KOPT-K1 (cell line): ENCODE results near the gene GGNBP2.

Experiments
- H3K27ac ChIP-seq: fragments of 200-600 bp; sonication (generic); 2 replicates; pipeline ENCODE4 v1.5.1; 2016; ENCODE audit warnings: antibody characterized with exemption, mild to moderate bottlenecking, low read depth, low read length; ENCODE audit not compliant: poor library complexity, severe bottlenecking
- H3K36me3 ChIP-seq: fragments of 200-600 bp; sonication (generic); 2 replicates; pipeline ENCODE4 v1.5.1; 2017; ENCODE audit warnings: antibody characterized with exemption, mild to moderate bottlenecking, low read length, moderate library complexity; ENCODE audit not compliant: insufficient read depth
- H3K9me3 ChIP-seq: fragments of 200-600 bp; sonication (generic); 2 replicates; pipeline ENCODE4 v1.5.1; 2017; ENCODE audit warnings: antibody characterized with exemption, low read length, mild to moderate bottlenecking; ENCODE audit not compliant: insufficient read depth, poor library complexity, severe bottlenecking

Gene GGNBP2

DNA sequence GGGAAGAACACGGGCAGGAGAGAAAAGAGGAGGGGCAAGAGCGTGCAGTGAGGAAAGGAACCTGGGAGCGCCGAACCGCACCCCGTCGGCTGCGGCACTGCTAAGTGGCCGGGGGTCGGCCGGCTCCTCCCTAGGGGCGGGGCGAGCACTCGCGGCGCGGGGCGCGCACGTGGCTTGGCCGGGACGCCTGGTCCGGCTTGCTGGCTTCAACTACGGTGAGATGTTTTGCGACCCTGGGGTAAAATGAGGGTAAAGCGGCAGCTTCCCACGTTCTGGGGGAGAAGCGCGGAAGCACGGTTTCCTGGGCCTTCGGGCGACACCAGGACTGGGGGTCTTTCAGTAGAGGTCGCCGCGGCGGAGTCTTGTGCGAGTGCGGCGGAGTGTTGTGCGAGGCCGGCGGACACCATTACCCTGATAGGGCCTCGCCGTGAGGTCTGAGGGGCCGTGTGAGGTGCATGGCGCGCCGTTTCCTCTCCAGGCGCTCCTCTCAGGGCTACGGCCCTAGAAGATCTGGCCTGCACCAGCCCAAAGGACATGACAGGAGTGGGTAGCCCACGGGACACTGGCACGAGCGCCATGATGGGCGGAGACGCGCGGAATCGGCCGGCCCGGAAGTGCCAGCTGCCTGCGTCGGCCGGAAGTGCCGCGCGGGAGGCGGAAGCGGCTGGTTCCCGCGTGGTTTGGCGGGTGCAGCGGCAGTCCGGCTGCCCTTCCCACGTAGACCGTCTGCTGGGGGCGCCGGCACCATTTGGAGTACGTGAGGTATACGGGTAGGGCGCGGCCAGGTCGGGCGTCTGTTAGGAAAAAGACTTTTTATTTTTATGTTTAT lies 9.7 kb upstream of the GGNBP2 start, which contains the start of the genes MYO19 and PIGW:
MYO19 (minus strand) TSS at position 29 of the 829 bp plus-strand sequence. CDS start 2,330 bp downstream, outside the sequence.
PIGW (plus strand) TSS at position 148 of the 829 bp plus-strand sequence. CDS start 2,115 bp downstream, outside the sequence.
- Histone ChIP-seq H3K27ac (peak within 1 kb of the TSS; percentile 95), H3K9me3 (no peaks in the 10 kb centered on the region), H3K36me3 (peaks cover 53% of the 10 kb centered on the region)

DNA sequence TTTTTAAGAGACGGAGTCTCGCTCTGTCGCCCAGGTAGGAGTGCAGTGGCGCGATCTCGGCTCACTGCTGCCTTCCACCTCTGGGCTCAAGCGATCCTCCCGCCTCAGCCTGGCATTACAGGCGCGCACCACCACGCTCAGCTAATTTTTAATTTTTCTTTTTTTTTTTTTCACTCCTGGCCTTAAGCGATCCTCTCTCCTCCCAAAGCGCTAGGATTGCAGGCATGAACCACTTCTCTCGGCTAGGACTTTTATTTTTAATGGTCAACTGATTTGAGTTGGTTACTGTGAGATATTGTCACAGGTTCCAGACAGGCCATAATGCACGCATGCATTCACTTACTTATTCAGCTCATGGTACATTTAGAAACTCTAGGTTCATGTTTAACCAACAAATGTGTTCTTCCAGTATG lies 9.0 kb upstream of the GGNBP2 start:
- peaks cover 55% of the 10 kb centered on the region for H3K36me3 ChIP-seq
- peak overlapping the region; percentile 95 for H3K27ac ChIP-seq

DNA sequence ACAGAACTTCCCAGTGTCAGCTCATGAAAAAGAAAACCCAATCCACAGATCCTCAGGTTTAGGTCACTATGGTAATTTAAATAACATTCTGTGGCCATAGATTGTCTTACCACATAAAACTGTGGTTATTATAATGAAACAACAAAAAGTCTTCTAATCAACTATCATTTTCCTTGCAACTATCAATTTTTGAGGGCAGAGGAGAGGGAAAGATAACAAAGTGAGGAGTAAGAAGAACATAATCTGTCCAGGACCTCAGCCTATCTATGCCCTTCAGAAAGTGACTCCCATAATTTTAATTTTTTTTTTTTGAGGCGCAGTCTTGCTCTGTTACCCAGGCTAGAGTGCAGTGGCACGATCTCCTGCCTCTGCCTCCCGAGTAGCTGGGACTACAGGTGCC lies 4.0 kb upstream of the GGNBP2 start:
- no peaks in the 10 kb centered on the region for H3K9me3 ChIP-seq

More for the DNA sequence above, 9.0 kb upstream of the GGNBP2 start:
- H3K9me3 ChIP-seq, result no peaks in the 10 kb centered on the region

DNA sequence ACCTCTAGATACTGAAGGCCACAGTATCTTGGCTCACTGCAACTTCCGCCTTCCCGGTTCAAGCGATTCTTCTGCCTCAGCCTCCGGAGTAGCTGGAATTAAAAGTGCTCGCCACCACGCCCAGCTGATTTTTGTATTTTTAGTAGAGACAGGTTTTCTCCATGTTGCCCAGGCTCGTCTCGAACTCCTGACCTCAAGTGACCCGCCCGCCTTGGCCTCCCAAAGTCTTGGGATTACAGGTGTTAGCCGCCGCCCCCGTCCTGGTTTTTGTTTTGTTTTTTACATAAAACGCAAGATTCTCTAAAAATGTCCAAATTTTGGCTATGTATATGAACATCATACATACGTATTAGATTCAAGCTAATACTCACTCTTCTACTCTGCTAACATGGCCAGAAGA lies 2.0 kb upstream of the GGNBP2 start:
- Histone ChIP-seq H3K9me3 (no peaks in the 10 kb centered on the region), H3K27ac (no peak overlapping the region), H3K36me3 (peaks cover 34% of the 10 kb centered on the region)

More for the DNA sequence above, 4.0 kb upstream of the GGNBP2 start:
- Histone ChIP-seq H3K36me3 (peaks cover 32% of the 10 kb centered on the region), H3K27ac (no peak overlapping the region)

DNA sequence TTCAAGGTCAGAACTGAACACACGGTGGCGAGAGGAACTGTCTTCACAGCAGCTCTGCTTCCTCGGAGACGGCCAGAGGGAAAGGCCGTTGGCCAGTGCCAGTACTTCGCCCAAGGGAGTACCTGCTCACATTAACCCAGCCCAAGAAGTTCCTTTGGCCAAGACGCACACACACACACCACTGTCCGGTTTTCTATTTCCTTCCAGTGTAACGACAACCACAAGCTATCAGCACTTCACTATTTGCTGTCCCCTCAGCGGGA lies 744 bp upstream of the GGNBP2 start:
- H3K27ac ChIP-seq, result peak overlapping the region; percentile 89
- H3K36me3 ChIP-seq, result peaks cover 32% of the 10 kb centered on the region
- H3K9me3 ChIP-seq, result no peaks in the 10 kb centered on the region

DNA sequence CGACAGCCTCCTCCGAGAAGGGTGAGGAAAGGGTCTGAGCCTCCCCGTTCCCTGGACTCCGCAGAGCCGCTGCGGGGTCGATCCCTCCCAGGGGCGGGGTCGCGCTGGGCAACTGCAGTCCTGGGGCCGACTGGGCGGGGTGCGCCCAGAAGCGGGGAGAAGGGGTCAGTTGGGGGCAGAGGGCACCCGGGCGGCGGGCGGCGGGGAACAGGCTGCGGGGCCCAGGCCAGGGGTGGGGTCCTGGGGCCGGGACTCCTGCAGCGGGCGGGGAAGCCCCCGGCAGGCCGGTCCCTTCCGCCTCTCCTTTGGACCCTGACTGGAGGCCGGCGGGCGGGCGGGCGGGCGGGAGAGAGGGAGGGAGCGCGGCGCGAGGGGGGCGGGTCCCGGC lies 352 bp downstream of the GGNBP2 start:
- Histone ChIP-seq H3K9me3 (no peaks in the 10 kb centered on the region), H3K27ac (peak overlapping the region; percentile 89), H3K36me3 (peaks cover 34% of the 10 kb centered on the region)

DNA sequence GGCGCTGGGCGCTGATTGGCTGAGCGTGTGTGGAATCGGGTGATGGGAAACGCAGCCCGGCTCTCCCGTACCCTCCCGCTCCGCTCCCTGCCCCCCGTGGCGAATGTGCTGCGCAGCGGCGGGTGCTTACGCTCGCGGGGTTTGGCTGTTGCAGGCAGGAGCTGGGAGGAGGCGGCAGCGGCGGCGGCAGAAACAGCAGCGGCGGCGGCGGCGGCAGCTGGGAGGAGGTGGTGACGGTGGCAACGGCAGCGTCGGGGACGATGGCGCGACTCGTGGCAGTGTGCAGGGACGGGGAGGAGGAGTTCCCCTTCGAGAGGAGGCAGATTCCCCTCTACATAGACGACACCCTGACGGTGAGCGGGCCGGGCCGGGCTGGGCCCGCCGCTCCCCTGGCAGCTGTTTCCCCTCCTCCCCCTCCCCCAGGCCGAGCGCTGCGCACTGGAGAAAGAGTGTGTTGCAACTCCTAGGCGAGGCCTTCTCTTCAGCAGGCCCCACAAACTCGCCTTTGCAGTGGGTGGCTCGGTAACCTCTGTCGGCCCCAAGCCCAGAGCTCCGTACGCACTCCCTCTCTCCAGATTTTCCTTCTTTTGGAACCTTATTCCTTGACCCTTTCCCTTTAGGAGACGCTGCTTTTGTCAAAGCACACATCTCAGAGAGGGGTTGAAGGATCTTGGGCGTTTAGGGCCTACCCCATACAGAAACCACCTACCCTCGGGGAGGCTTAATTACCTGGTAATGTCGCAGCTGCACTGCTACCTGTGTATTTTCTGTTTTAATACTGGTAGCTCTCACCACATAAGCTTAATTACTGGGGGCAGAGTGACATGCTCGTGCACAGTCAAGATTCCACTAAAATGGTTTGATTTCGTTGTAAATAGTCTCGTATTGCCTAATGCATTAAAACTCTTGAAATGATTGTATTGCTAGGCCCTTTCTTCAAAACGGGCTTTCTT lies 1.0 kb downstream of the GGNBP2 start:
- Histone ChIP-seq H3K27ac (peak overlapping the region; percentile 89), H3K9me3 (no peaks in the 10 kb centered on the region), H3K36me3 (peaks cover 33% of the 10 kb centered on the region)

DNA sequence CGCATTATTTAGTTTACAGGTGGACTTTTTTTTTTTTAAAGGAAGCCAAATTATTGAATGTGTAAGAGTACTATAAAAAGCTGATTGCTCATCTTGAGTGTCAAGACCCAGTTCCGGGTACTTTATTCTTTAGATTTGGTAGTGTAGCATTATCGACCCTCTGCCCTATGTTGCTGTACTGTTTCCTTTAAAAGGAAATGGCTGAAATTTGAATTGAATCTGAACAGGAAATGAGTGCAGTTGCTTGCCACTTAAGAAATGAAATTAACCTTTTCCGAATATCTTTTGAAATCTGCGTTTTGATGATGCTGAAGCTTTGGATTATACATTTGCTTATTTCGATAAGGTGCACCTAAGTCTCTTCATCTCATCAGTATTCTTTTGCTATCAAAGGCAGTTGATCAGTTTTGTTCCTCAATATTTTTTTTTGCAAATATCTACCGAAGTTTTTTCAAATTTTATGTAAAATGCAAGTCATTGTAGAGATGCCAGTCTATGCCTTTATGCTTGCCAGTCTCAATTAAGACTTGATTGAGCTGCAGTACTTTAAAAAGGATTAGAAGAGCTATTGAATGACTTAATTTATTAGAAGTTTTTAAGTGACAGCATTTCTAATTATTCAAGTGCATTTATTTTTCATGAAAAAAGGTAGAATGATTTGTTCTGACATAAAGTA lies 1.8 kb downstream of the GGNBP2 start:
- Histone ChIP-seq H3K9me3 (no peaks in the 10 kb centered on the region), H3K36me3 (peaks cover 41% of the 10 kb centered on the region), H3K27ac (peak overlapping the region; percentile 89)

DNA sequence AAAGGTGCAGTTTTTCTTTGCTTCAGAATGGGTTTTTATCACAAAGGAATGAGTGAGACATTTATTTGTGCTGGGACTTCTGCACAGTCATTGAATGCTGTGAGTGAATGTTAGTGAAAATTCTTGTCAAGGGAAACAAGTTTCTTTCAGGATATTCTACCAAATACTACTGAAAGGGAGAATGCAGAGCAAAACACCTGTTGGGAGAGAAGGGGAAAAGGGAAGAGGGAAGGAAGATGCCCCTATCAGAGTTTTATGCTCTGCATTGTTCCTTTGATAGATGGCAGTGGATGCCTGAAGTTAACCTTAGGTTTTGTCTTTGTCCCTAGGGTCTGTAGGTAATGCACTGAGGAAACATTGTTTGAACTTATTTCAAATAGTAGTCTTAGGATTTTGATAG lies 3.1 kb downstream of the GGNBP2 start:
- H3K9me3 ChIP-seq, result no peaks in the 10 kb centered on the region
- H3K36me3 ChIP-seq, result peaks cover 51% of the 10 kb centered on the region
- H3K27ac ChIP-seq, result no peak overlapping the region

DNA sequence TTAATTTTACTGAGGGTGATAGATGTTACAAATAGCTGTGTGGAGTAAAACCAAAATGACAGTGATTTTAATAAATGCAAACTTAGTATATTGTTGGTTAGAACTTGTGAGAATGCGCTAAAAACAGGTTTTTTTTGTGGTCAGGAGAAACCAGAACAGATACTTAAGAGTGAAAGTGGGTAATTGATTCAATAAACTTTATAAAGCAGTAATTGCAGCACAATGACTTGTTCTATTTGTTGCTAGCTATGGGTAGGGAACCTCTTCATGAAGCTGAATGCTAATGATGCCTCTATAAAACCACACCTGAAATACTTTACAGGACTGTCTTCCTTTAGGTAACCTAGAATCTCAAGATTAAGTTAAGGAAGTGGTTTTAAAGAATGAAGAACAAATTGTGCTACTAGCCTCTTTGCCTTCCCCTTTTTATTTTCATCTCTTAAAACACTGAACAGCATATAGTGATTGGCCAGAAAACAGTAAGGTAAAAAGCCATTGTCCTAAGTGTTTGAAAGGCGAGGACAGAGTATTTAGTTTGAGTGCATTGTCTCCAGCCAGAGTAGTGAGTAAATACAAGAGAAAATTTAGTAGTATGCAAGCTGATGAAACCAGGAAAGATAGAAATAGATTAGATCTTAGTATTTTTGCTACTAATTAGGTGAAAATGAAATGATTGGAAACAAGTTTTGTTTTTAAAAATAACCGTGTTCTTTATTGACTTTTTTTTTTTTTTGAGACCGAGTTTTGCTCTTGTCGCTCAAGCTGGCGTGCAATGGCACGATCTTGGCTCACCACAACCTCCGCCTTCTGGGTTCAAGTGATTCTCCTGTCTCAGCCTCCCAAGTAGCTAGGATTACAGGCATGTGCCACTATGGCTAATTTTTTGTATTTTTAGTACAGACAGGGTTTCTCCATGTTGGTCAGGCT lies 6.0 kb downstream of the GGNBP2 start:
- Histone ChIP-seq H3K36me3 (peaks cover 77% of the 10 kb centered on the region), H3K27ac (no peak overlapping the region), H3K9me3 (no peaks in the 10 kb centered on the region)

DNA sequence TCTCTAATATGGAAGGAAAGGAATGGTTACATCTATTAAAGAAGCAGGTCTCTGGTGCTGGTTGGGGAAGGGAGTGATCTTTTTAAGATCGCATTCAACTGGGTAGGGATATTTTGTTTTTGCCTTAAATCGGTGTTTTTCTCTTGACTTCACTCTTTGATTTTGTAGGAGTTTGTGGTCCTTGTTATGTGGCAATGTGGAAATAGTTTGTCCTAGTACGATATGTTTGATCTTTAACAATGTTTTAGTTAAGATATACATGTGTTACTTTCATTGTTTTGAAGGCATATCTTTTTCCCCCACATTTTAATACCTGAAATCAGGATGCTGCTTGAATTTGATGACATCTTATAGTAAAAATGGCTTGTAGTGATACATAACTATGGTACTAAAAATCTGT lies 8.7 kb downstream of the GGNBP2 start:
- H3K36me3 ChIP-seq, result peaks cover 86% of the 10 kb centered on the region
- H3K9me3 ChIP-seq, result no peaks in the 10 kb centered on the region
- no peak overlapping the region for H3K27ac ChIP-seq

DNA sequence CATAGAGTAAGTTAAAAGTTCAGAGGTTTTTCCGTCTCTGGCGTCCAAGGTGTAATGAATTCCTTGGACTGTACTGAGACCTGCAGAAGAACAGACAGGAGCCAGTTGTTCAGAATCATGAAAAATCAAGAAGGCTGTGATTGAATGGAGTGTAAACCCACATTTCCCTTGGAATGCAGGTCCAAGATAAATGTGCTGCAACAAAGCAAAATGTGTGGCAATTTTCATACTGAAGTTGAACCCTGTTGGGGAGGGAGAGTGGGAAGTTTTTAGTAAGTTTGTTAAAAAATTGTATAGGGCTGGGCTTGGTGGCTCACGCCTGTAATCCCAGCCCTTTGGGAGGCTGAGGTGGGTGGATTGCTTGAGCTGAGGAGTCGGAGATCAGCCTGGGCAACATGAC lies 21.4 kb downstream of the GGNBP2 start:
- no peaks in the 10 kb centered on the region for H3K9me3 ChIP-seq
- peaks cover 100% of the 10 kb centered on the region for H3K36me3 ChIP-seq
- H3K27ac ChIP-seq, result no peak overlapping the region

DNA sequence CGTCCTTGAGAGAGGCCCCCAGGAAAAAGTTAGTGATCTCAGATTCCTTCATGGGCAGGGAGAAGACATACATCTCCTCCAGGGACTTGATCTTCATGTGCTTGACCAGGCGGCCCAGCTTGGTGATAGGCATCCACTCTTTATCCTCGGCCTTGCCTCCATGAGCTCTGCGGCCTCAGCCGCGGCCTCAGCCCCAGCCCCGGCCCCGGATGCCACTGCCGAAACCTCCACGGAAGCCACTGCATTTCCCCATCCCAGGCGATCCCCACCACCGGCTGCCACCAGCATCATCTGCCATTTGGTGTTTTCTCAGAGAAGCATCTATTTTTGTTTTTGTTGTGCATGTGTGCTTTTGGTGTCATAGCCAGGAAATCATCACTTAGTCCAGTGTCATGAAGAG lies 30.3 kb downstream of the GGNBP2 start:
- Histone ChIP-seq H3K9me3 (no peaks in the 10 kb centered on the region), H3K36me3 (peaks cover 94% of the 10 kb centered on the region), H3K27ac (no peak overlapping the region)

DNA sequence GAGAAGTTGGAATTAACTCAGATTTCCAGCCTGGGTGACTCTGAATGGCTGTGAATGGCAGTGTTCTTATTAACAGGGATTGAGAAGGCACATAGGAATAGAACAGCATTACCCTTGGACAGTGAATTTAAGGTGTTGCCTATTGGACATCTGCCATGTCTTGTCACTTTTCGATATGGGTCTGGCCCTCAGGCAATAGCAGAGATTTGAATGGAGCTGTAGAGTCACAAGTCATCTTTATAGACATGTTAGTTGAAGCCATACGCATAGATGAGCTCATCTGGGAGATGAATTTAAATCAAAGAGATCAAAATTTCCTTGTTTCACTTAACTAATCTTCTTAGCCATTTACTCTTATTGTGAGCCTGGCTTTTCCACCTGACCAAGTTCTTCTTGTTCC lies 32.1 kb downstream of the GGNBP2 start:
- no peak overlapping the region for H3K27ac ChIP-seq
- no peaks in the 10 kb centered on the region for H3K9me3 ChIP-seq
- H3K36me3 ChIP-seq, result peaks cover 94% of the 10 kb centered on the region
